Left renal cortex interstitium (tissue), 4 donors: ENCODE measurements around the gene PNPLA6. TPM values are rescaled to one million over a fixed set of nuclear protein-coding genes. Genes with fewer than 3 reads are reported as not detected.
A peak's percentile ranks its signal among the peaks of the same experiment; 100 is the strongest.
"Not testable (repeated sequence)": the region's sequence is repeated elsewhere in the genome, so short reads cannot be mapped to it uniquely, and the experiment has no call there.

Experiments used
- DNase-seq, 4 donors: peaks; one replicate each; pipeline ENCODE4 v3.0.0-alpha.2; 2013; ENCODE audit warnings: low read depth in 4 of 4, low spot score in 2 of 4, missing footprints in 1 of 4
- polyA plus RNA-seq, 4 donors: library from polyadenylated mRNA; unstranded; fragments of 120-200 nt; gene quantifications; one replicate each; pipeline ENCODE4 v1.2.1, GENCODE V29; 2013; ENCODE audit not compliant: insufficient read length in 4 of 4

The PNPLA6 gene
- polyA plus RNA-seq, 4 donors: 30.6 to 59.3 (median 44.3) TPM

GRCh38 chr19:7550987-7551761 lies 15.7 kb downstream of the PNPLA6 start:
- DNase-seq: peak in 3 of 4 donors; percentile 69 to 92 (median 83)

- DNase-seq: no peak
Measured at GRCh38 chr19:7552781-7553180, 17.3 kb downstream of the PNPLA6 start.

GRCh38 chr19:7554565-7554964 lies 19.0 kb downstream of the PNPLA6 start:
- no peak for DNase-seq

GRCh38 chr19:7554990-7555864 lies 19.7 kb downstream of the PNPLA6 start:
- no peak for DNase-seq

- no peak for DNase-seq
Measured at GRCh38 chr19:7556696-7557315, 21.3 kb downstream of the PNPLA6 start.

GRCh38 chr19:7558667-7559066 lies 23.1 kb downstream of the PNPLA6 start:
- no peak for DNase-seq

GRCh38 chr19:7559102-7559501 lies 23.6 kb downstream of the PNPLA6 start:
- no peak for DNase-seq

- no peak for DNase-seq
Measured at GRCh38 chr19:7560255-7560654, 24.7 kb downstream of the PNPLA6 start.

- DNase-seq: no peak
Measured at GRCh38 chr19:7561325-7561724, 25.8 kb downstream of the PNPLA6 start.

- no peak for DNase-seq
Measured at GRCh38 chr19:7562646-7563393, 27.3 kb downstream of the PNPLA6 start.

GRCh38 chr19:7564866-7565265 lies 29.3 kb downstream of the PNPLA6 start:
- DNase-seq: no peak

- DNase-seq: no peak
Measured at GRCh38 chr19:7565332-7565731, 29.8 kb downstream of the PNPLA6 start.

GRCh38 chr19:7570761-7571160 lies 35.2 kb downstream of the PNPLA6 start:
- DNase-seq: no peak

- no peak for DNase-seq
Measured at GRCh38 chr19:7575434-7576040, 40.0 kb downstream of the PNPLA6 start.

- DNase-seq: not testable (repeated sequence)
Measured at GRCh38 chr19:7577422-7577821, 41.9 kb downstream of the PNPLA6 start.

GRCh38 chr19:7578127-7578526 lies 42.6 kb downstream of the PNPLA6 start:
- no peak for DNase-seq

- DNase-seq: no peak
Measured at GRCh38 chr19:7579182-7579581, 43.7 kb downstream of the PNPLA6 start.

GRCh38 chr19:7582446-7582845 lies 46.9 kb downstream of the PNPLA6 start:
- no peak for DNase-seq

- DNase-seq: no peak
Measured at GRCh38 chr19:7589822-7590221, 54.3 kb downstream of the PNPLA6 start.

- DNase-seq: no peak
Measured at GRCh38 chr19:7590256-7590655, 54.7 kb downstream of the PNPLA6 start.
